Tibial nerve (tissue), 4 donors: ENCODE data around the gene DTD2. TPM values are rescaled to one million over a fixed set of nuclear protein-coding genes. Genes with fewer than 3 reads are reported as not detected.

ENCODE experiments used
- DNase-seq, 2 donors: peaks; one replicate each; pipeline ENCODE4 v3.0.0-alpha.2; 2019; ENCODE audit warnings: low spot score in 2 of 2
- H3K27ac ChIP-seq, 4 donors: fragments of 200-600 bp; sonication (generic) in 3 of 4; one replicate each; pipeline ENCODE4 v1.5.1; 2017 to 2019; ENCODE audit warnings: mild to moderate bottlenecking in 1 of 4
- H3K27me3 ChIP-seq, 2 donors: fragments of 200-600 bp; sonication (generic) in 1 of 2; one replicate each; pipeline versions ENCODE4 v1.5.1 to v1.6.0; 2017 to 2019
- H3K36me3 ChIP-seq, 3 donors: fragments of 200-600 bp; sonication (generic); one replicate each; pipeline ENCODE4 v1.5.1; 2018 to 2019
- H3K4me1 ChIP-seq, 4 donors: fragments of 200-600 bp; sonication (generic) in 3 of 4; one replicate each; pipeline ENCODE4 v1.5.1; 2017 to 2019
- H3K4me3 ChIP-seq, 4 donors: fragments of 200-600 bp; sonication (generic) in 3 of 4; one replicate each; pipeline ENCODE4 v1.5.1; 2017 to 2019; ENCODE audit warnings: mild to moderate bottlenecking in 1 of 4, moderate library complexity in 1 of 4
- H3K9me3 ChIP-seq, 4 donors: fragments of 200-600 bp; sonication (generic) in 3 of 4; one replicate each; pipeline ENCODE4 v1.5.1; 2017 to 2019
- EP300 ChIP-seq, 2 donors: sonication (generic); formaldehyde crosslinking; IDR thresholded peaks; one replicate each; pipeline ENCODE4 v1.6.1; 2017; ENCODE audit warnings: antibody characterized with exemption in 2 of 2, mild to moderate bottlenecking in 1 of 2
- POLR2A ChIP-seq, 2 donors: fragments of 450-650 bp; IDR thresholded peaks; one replicate each; pipeline ENCODE4 v1.6.1; 2017; ENCODE audit warnings: antibody characterized with exemption in 2 of 2, mild to moderate bottlenecking in 2 of 2, moderate library complexity in 2 of 2
- WGBS, 2 donors: methylation state at CpG; one replicate each; pipeline ENCODE4 v1.1.5; 2018; 5-methylcytosine and 5-hydroxymethylcytosine counted together
- total RNA-seq, 4 donors: library from RNA; depleted of rRNA; stranded (reverse); fragments of >200 nt; gene quantifications; one replicate each; pipeline ENCODE4 v1.1.0, GENCODE V29; 2016
- TF ChIP-seq, protein P1 (sequence below), 5 experiments: fragments of 200-600 bp in 3 of 5; fragments of 450-650 bp in 2 of 5; sonication (generic) in 3 of 5; IDR thresholded peaks; one replicate each; pipeline ENCODE4 v1.5.1; 2016 to 2019; ENCODE audit warnings: antibody characterized with exemption in 5 of 5, mild to moderate bottlenecking in 3 of 5, moderate library complexity in 2 of 5

The DTD2 gene
- total RNA-seq, 4 donors from 2014 or later = 40.0 to 63.4 (median 47.4) TPM

DNA sequence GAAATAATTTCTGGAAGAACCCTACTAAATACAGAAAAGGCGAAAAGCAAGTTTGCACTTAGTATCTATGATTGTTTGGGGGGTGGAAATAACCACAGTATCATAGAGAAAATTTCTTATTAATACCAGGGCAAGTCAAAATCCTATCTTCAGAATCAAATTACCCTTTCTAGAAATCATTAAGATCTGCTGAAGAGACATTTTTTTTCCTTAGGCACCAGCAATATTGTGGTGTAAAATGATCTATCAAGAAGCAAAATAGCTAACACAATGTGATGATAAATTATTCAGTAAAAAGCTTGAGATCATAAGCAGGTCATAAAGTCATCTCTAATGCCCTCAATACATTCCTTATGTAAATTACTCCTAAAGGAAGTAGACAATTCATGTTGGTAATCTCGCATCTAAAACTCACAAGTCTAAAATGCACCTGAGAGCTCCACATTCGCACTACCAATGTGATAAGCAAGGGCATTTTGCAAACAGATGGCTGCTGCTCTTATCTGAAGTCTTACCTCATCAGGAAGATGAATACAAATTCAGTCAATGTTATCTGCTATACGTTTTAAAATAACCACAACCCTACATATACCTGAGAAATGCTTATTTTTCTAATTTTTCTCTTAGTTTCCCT is 51.6 kb downstream of the DTD2 start:
- no peaks in the 10 kb centered on the region for H3K9me3 ChIP-seq
- no peak for DNase-seq
- H3K27me3 ChIP-seq = no peaks in the 10 kb centered on the region
- H3K36me3 ChIP-seq = peaks cover 0 to 10% (median 0%) of the 10 kb centered on the region in 3 donors
- no peak overlapping the region for H3K27ac ChIP-seq
- 83% methylated on average over 4 of the region's 4 CpGs for WGBS, 2 donors
- H3K4me1 ChIP-seq = peaks cover 0 to 30% (median 3%) of the 10 kb centered on the region in 4 donors
- H3K4me3 ChIP-seq = no peak overlapping the region
- TF ChIP-seq EP300 (IDR thresholded peaks at IDR 0.05) (no peak), POLR2A (IDR thresholded peaks at IDR 0.05) (no peak)
- TF ChIP-seq, protein P1, sequence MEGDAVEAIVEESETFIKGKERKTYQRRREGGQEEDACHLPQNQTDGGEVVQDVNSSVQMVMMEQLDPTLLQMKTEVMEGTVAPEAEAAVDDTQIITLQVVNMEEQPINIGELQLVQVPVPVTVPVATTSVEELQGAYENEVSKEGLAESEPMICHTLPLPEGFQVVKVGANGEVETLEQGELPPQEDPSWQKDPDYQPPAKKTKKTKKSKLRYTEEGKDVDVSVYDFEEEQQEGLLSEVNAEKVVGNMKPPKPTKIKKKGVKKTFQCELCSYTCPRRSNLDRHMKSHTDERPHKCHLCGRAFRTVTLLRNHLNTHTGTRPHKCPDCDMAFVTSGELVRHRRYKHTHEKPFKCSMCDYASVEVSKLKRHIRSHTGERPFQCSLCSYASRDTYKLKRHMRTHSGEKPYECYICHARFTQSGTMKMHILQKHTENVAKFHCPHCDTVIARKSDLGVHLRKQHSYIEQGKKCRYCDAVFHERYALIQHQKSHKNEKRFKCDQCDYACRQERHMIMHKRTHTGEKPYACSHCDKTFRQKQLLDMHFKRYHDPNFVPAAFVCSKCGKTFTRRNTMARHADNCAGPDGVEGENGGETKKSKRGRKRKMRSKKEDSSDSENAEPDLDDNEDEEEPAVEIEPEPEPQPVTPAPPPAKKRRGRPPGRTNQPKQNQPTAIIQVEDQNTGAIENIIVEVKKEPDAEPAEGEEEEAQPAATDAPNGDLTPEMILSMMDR (IDR thresholded peaks at IDR 0.05) = no peak

DNA sequence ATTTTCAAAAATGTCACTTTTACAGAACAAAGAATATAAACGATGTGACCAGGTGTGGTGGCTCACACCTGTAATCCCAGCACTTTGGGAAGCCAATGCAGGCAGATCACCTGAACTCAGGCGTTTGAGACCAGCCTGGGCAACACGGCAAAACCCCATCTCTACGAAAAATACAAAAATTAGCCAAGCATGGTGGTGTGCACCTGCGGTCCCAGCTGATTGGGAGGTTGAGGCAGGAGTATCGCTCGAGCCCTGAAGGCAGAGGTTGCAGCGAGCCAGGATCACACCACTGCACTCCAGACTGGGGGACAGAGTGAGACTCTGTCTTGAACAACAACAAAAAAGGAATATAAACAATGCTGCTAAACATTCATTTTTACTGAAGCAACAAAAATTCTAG is 52.2 kb downstream of the DTD2 start:
- Histone ChIP-seq H3K4me1 (peaks cover 0 to 24% (median 0%) of the 10 kb centered on the region in 4 donors), H3K36me3 (peaks cover 0 to 16% (median 0%) of the 10 kb centered on the region in 3 donors), H3K9me3 (no peaks in the 10 kb centered on the region), H3K4me3 (no peak overlapping the region), H3K27me3 (no peaks in the 10 kb centered on the region), H3K27ac (no peak overlapping the region)
- TF ChIP-seq POLR2A (IDR thresholded peaks at IDR 0.05) (no peak), EP300 (IDR thresholded peaks at IDR 0.05) (no peak)
- TF ChIP-seq, protein P1 (IDR thresholded peaks at IDR 0.05) = no peak
- DNase-seq = no peak
- 93 to 95% methylated on average over 8 of the region's 8 CpGs for WGBS, 2 donors

- Histone ChIP-seq H3K9me3 (no peaks in the 10 kb centered on the region), H3K4me3 (no peak overlapping the region), H3K36me3 (peaks cover 0 to 30% (median 0%) of the 10 kb centered on the region in 3 donors), H3K27ac (no peak overlapping the region), H3K27me3 (no peaks in the 10 kb centered on the region), H3K4me1 (peaks cover 0 to 23% (median 0%) of the 10 kb centered on the region in 4 donors)
- 99% methylated on average over 3 of the region's 3 CpGs for WGBS, 2 donors
- TF ChIP-seq EP300 (IDR thresholded peaks at IDR 0.05) (no peak), POLR2A (IDR thresholded peaks at IDR 0.05) (no peak)
- TF ChIP-seq, protein P1 (IDR thresholded peaks at IDR 0.05) = no peak
- no peak for DNase-seq
These were observed 53.6 kb downstream of the DTD2 start for GRCh38 chr14:31403707-31404106.

GRCh38 chr14:31402764-31403439 is 54.4 kb downstream of the DTD2 start:
- TF ChIP-seq EP300 (IDR thresholded peaks at IDR 0.05) = no peak
- TF ChIP-seq POLR2A (IDR thresholded peaks at IDR 0.05) = no peak
- TF ChIP-seq, protein P1 (IDR thresholded peaks at IDR 0.05) = no peak
- peaks cover 0 to 38% (median 0%) of the 10 kb centered on the region in 3 donors for H3K36me3 ChIP-seq
- no peaks in the 10 kb centered on the region for H3K27me3 ChIP-seq
- H3K9me3 ChIP-seq = no peaks in the 10 kb centered on the region
- H3K27ac ChIP-seq = no peak overlapping the region
- peaks cover 0 to 23% (median 0%) of the 10 kb centered on the region in 4 donors for H3K4me1 ChIP-seq
- DNase-seq = no peak
- 61 to 71% methylated on average over 2 of the region's 2 CpGs for WGBS, 2 donors
- no peak overlapping the region for H3K4me3 ChIP-seq

DNA sequence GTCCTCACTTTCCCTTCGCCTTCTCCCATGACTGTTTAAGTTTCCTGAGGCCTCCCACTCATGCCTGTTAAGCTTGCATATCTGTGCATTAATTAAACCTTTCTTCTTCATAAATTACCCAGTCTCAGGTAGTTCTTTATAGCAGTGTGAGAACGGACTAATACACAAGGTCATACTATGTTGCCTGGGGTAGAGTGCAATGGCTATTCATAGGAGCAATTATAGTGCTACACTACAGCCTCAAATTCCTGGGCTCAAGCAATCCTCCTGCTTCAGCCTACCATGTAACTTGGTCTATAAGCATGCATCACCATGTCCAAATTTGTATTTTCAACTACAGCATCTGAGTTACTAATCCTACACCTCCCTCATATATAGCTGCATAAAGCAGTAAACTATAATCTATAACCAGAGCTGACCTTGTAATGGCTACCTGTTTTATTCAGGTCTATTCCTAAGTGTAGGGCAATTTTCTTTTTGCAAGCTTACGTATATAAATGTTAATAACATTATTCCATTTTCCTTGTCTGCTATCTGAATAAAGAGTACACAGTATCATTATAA is 55.9 kb downstream of the DTD2 start:
- Histone ChIP-seq H3K36me3 (peaks cover 0 to 52% (median 3%) of the 10 kb centered on the region in 3 donors), H3K9me3 (no peaks in the 10 kb centered on the region), H3K27me3 (no peaks in the 10 kb centered on the region), H3K27ac (no peak overlapping the region), H3K4me1 (peaks cover 0 to 23% (median 0%) of the 10 kb centered on the region in 4 donors), H3K4me3 (no peak overlapping the region)
- TF ChIP-seq, protein P1 (IDR thresholded peaks at IDR 0.05) = no peak
- TF ChIP-seq EP300 (IDR thresholded peaks at IDR 0.05) (no peak), POLR2A (IDR thresholded peaks at IDR 0.05) (no peak)
- no peak for DNase-seq
- WGBS, 2 donors = 86 to 93% methylated on average over 3 of the region's 3 CpGs
